IPS-NIHi11 (cell line): ENCODE data around the gene TBL1Y.
A peak's percentile ranks its signal among the peaks of the same experiment; 100 is the strongest.
"Not testable (repeated sequence)": the region's sequence is repeated elsewhere in the genome, so short reads cannot be mapped to it uniquely, and the experiment has no call there.

Experiments used
- DNase-seq: peaks from one replicate; pipeline ENCODE4 v3.0.0; 2012; ENCODE audit warnings: mixed read lengths, low spot score

TBL1Y gene

DNA sequence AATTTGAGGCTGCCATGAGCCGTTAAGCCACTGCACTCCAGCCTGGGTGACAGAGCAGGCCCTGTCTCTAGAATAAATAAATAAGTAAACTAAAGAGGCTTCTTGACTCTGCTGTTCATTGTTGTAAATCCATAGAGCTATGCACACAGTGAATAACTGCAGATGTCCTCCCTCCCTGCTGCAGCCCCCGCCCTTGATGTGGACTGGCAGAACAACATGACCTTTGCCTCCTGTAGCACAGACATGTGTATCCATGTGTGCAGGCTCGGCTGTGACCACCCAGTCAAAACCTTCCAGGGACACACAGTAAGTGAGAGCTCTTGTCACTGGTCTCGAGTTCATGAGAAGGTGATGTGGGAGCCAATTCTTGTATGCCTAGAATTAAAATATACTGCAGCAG, 170.1 kb downstream of the TBL1Y start:
- DNase-seq: not testable (repeated sequence)

GRCh38 chrY:7085606-7086005, 175.1 kb downstream of the TBL1Y start:
- DNase-seq: peak; percentile 52

DNA sequence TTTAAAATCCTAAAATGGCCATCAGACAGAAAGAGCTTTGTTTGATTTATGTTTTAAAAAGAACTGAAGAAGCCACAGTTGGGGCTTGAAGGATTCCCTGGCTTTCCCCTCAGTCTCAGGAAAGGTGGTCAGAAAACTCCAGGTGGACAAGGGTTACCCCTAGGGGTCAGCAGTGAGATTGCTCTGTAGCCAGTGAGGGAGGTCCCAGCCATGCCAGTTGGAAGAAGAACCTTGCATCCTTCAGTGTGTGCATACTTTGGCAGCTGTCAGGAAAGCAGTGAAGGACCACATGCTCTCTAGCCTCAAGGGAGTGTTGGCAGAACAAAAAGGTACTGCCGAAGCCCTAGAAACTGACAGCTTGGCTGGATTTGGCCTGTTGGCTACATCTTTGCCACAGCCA, 182.3 kb downstream of the TBL1Y start:
- peak; percentile 36 for DNase-seq

DNA sequence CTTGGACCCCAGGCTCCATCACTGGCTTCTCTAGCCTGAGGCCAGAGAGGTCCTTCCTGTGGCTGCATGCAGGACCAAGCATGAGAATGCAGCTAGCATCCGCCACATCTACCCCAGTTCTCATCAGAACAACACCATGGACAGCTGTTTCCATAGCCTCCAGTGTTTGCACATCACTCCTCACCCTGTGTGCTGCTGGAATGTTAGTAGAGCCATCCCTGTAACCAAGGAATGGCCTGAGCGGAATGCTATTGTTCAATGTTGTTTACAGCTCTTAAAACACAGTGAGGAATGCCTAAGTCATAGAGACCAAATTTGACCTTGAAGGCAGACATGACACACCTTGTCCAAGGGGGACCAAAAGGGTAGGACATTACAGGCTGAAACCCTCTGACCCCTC, 183.9 kb downstream of the TBL1Y start:
- DNase-seq: no peak

DNA sequence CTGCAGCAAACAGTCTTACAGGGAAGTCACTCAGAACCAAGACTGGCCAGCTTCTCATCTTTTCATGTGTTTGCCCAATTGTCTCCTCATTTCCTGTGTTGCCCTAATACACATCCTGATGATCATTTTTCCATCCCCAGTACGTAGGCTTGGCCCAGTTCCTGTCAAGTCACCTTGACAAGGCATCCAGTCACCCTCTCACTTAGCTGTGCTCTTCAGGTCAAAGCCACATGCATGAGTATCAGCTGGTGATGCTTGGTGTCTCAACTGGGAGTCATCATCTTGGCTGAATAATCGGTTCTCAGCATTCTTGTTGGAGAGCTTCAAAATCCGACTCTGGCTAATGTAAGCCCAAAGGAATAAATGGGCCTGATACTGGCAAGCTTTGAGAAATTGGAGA, 186.5 kb downstream of the TBL1Y start:
- no peak for DNase-seq

DNA sequence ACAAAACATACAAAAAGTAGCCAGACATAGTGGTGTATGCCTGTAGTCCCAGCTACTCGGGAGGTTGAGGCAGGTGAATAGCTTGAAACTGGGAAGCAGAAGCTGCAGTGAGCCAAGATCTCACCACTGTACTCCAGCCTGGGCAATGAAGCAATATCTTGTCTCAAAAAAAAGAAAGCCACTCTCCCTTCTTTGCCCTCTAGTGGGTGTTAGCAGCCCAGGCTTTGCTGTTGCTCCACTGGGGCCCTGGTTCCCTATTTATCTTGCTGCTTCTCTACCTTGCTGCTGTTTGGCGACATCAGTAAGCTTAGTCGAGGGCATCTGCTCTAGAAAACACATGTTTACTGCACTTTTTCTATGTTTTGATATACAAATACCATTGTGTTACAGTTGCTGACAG, 189.2 kb downstream of the TBL1Y start:
- DNase-seq: no peak

DNA sequence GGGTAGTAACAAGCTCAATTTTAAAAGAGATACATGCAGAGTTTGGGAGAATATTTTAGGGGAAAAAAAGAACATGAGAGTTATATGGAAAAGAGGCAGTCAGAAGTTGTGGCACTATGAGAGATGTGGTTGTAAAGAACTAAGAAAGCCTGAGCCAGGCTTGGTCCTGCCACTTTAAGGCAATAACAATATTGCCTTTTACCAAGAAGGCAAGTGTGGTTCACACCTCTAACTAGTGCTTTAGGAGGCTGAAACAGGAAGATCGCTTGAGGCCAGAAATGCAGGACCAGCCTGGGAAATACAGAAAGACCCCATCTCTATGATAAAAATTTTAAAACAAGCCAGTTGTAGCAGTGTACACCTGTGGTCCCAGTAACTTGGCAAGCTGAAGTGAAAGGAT, 192.2 kb downstream of the TBL1Y start:
- no peak for DNase-seq

DNA sequence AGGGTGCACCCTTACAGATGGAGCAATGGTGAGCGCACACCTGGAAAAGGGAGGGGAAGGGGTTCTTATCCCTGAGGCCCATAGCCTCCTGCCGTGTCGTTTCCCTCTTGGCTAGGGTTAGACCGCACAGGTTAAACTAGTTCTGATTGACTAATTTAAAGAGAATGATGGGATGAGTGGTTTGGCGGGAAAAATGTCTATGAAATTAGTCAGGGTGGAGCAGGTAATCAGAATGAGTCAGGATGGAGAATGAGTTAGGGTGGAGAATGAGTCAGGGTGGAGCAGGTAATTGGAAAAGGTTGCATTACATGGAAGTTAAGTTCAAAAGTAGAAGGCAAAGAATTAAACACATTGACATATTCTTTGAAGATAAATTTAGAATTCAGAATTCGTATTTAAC, 196.7 kb downstream of the TBL1Y start:
- no peak for DNase-seq

DNA sequence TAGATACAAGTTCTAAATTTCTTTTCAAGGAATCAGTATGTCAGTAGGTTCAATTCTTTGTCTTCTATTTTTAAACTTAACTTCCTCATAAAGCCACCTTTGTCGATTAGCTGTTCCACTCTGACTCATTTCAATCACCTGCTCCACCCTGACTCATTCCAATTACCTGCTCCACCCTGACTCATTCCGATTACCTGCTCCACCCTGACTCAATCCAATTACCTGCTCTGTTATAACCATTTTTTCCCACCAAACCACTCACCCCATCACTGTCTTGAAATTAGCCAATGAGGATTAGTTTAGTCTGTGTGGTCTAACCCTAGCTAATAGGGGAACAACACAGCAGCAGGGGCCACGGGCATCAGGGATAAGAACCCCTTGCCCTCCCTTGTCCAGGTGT, 199.6 kb downstream of the TBL1Y start:
- no peak for DNase-seq

- DNase-seq: no peak
Measured at GRCh38 chrY:7115871-7116270, 205.4 kb downstream of the TBL1Y start.

DNA sequence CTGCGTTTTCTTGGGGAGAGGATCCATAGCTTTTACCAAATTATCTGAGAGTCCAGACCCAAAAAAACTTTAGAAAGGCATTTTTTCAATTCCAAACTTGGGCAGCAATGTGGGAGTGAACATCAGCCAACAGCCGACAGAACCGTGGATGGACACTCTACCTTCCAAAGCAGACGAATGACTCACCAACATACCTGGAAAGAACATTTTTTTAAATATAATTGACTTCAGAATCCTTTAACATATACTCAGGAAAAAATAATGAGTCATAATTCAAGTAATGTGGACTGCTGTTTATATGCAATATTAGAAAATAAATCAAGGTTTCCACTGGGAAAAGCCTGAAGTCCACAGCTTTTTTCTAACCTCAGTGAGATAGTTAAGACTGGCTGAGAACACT, 211.7 kb downstream of the TBL1Y start:
- no peak for DNase-seq

DNA sequence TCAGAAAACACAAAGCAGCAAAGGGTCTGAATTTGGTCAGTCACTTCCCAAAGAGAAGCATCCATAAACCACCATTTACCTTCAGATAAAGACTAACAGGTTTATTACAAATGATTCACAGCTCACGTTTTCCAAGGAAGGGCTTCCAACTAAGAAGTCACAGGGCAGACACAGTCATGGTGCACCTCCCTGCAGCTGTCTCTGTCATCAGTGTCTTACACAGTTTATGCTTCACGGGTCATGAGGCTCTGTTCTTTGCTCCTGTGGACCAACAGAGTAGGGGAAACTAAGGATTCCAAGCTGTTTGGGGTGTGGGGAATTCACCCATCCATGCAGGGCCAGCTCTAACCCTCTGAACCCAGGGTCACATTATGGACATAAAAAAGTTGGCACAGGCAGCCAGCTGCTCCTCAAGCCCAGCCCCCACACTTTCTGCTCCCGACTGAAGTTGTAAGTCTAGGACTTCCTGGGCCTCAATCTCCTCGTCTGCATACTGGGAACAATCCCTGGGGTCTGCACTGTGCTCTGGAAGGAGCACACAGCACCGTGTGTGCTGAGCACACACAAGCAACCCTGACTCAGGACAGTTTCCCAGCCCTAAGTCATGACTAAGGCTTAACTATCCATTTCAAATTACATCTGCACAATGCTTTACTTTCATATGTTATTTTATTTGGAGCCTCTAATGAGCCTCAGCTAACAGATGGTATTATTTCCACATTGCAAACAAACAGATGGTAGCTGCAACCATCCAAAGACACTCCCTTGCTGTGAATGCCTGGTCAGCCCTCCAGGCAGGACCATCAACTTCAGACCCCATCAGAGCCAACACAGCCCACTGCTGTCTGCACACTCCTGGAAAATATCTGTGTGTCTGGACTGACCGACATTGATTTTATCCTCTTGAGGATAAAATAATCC, 214.9 kb downstream of the TBL1Y start:
- no peak for DNase-seq

- DNase-seq: no peak
Measured at GRCh38 chrY:7128211-7128610, 217.7 kb downstream of the TBL1Y start.
